Lung (tissue), 12 donors: ENCODE results near the gene PTPRT. TPM values are rescaled to one million over a fixed set of nuclear protein-coding genes. Genes with fewer than 3 reads are reported as not detected.

Experiments
- ATAC-seq: fragments of 200-7000 bp; cut with Tn5 transposase; one replicate; pipeline ENCODE4 v1.9.1; 2020; ENCODE audit warnings: moderate number of reproducible peaks; ENCODE audit not compliant: insufficient read depth, low FRiP score
- DNase-seq, 3 donors: peaks; one replicate each; pipeline ENCODE4 v3.0.0-alpha.2; 2013 to 2017
- H3K27ac ChIP-seq, 2 donors: one replicate each; pipeline ENCODE4 v1.5.1; 2013; ENCODE audit warnings: mild to moderate bottlenecking in 2 of 2, moderate library complexity in 2 of 2, control low read depth in 1 of 2, inconsistent platforms in 1 of 2, low read depth in 1 of 2, low read length in 1 of 2
- H3K27me3 ChIP-seq, 3 donors: one replicate each; pipeline ENCODE4 v1.5.1; 2013; ENCODE audit warnings: low read length in 2 of 3; ENCODE audit not compliant: control insufficient read depth in 3 of 3, insufficient read depth in 3 of 3
- H3K36me3 ChIP-seq, 4 donors: one replicate each; pipeline ENCODE4 v1.5.1; 2013; ENCODE audit warnings: low read length in 4 of 4, mild to moderate bottlenecking in 1 of 4, moderate library complexity in 1 of 4; ENCODE audit not compliant: control insufficient read depth in 4 of 4, insufficient read depth in 4 of 4
- H3K4me1 ChIP-seq, 5 donors: one replicate each; pipeline ENCODE4 v1.5.1; 2013; ENCODE audit warnings: low read length in 5 of 5, mild to moderate bottlenecking in 2 of 5, moderate library complexity in 1 of 5; ENCODE audit not compliant: control insufficient read depth in 5 of 5, insufficient read depth in 5 of 5
- H3K4me3 ChIP-seq: one replicate; pipeline ENCODE4 v1.5.1; 2013; ENCODE audit warnings: mild to moderate bottlenecking, control low read depth, moderate library complexity
- H3K9ac ChIP-seq, 2 donors: one replicate each; pipeline ENCODE4 v1.5.1; 2013; ENCODE audit warnings: low read length in 2 of 2, control low read depth in 1 of 2; ENCODE audit not compliant: insufficient read depth in 1 of 2
- H3K9me3 ChIP-seq, 4 donors: one replicate each; pipeline ENCODE4 v1.5.1; 2013; ENCODE audit warnings: low read length in 3 of 4, mild to moderate bottlenecking in 1 of 4, moderate library complexity in 1 of 4; ENCODE audit not compliant: control insufficient read depth in 4 of 4, insufficient read depth in 3 of 4
- CTCF ChIP-seq: IDR thresholded peaks from 2 replicates; pipeline ENCODE4 v1.5.1; 2012; ENCODE audit warnings: mild to moderate bottlenecking; ENCODE audit errors: control extremely low read depth, extremely low read depth
- WGBS, 2 donors: extraction: QIAGEN DNeasy Blood & Tissue Kit; methylation state at CpG; one replicate each; pipeline ENCODE4 v1.1.7; 2013; 5-methylcytosine and 5-hydroxymethylcytosine counted together
- polyA plus RNA-seq, 2 donors: library from polyadenylated mRNA; stranded (reverse); fragments of 200-250 nt; gene quantifications; one replicate each; pipeline ENCODE4 v1.2.1, GENCODE V29; 2013
- total RNA-seq, 2 donors: library from RNA; depleted of rRNA in 1 of 2; stranded (reverse); fragments of >200 nt in 1 of 2; gene quantifications; one replicate each; pipeline ENCODE4 v1.2.1, GENCODE V29; 2014 to 2021
- donor health status: control.
- donor health status: control.
- donor health status: Bipolar disorder and iron deficiency.
- donor health status: healthy.
- donor health status: DM: yes; HTN: yes; CAD: no.

PTPRT gene
- total and polyA plus RNA-seq, 4 donors, result 0.37 to 13.8 (median 6.1) TPM

GRCh38 chr20:42274986-42275385 lies 914.7 kb downstream of the PTPRT start:
- no peak overlapping the region for H3K27ac ChIP-seq
- no peaks in the 10 kb centered on the region for H3K4me1 ChIP-seq
- no peaks in the 10 kb centered on the region for H3K36me3 ChIP-seq
- H3K4me3 ChIP-seq, result no peak overlapping the region
- ATAC-seq (no peak), DNase-seq (no peak)
- 58 to 64% methylated on average over 2 of the region's 2 CpGs for WGBS, 2 donors
- no peak overlapping the region for H3K9ac ChIP-seq
- peaks cover 0 to 3% (median 0%) of the 10 kb centered on the region in 3 donors for H3K27me3 ChIP-seq
- no peak for TF ChIP-seq CTCF
- H3K9me3 ChIP-seq, result peaks cover 0 to 2% (median 0%) of the 10 kb centered on the region in 4 donors

- WGBS, 2 donors, result 91% methylated on average over 6 of the region's 6 CpGs
- no peak for DNase-seq
Observed at GRCh38 chr20:42272516-42272915, 917.2 kb downstream of the PTPRT start.

GRCh38 chr20:42270539-42270938 lies 919.2 kb downstream of the PTPRT start:
- no peak for TF ChIP-seq CTCF
- no peak for ATAC-seq
- Histone ChIP-seq H3K27ac (no peak overlapping the region), H3K4me3 (no peak overlapping the region), H3K36me3 (no peaks in the 10 kb centered on the region), H3K9me3 (peaks cover 0 to 2% (median 0%) of the 10 kb centered on the region in 4 donors), H3K9ac (no peak overlapping the region), H3K4me1 (no peaks in the 10 kb centered on the region), H3K27me3 (peaks cover 0 to 3% (median 0%) of the 10 kb centered on the region in 3 donors)
- DNase-seq, result no peak
- 48 to 49% methylated on average over 2 of the region's 2 CpGs for WGBS, 2 donors

More at GRCh38 chr20:42272516-42272915, 917.2 kb downstream of the PTPRT start:
- no peak for ATAC-seq
- Histone ChIP-seq H3K9ac (no peak overlapping the region), H3K36me3 (no peaks in the 10 kb centered on the region), H3K4me1 (no peaks in the 10 kb centered on the region), H3K27me3 (peaks cover 0 to 3% (median 0%) of the 10 kb centered on the region in 3 donors), H3K27ac (no peak overlapping the region), H3K4me3 (no peak overlapping the region), H3K9me3 (peaks cover 0 to 2% (median 0%) of the 10 kb centered on the region in 4 donors)
- TF ChIP-seq CTCF, result no peak

- TF ChIP-seq CTCF, result no peak
- DNase-seq, result no peak
- Histone ChIP-seq H3K36me3 (no peaks in the 10 kb centered on the region), H3K4me1 (no peaks in the 10 kb centered on the region), H3K27ac (no peak overlapping the region), H3K9me3 (no peaks in the 10 kb centered on the region), H3K27me3 (peaks cover 0 to 3% (median 0%) of the 10 kb centered on the region in 3 donors), H3K4me3 (no peak overlapping the region), H3K9ac (no peak overlapping the region)
- no peak for ATAC-seq
- 54 to 77% methylated on average over 4 of the region's 4 CpGs for WGBS, 2 donors
Observed at GRCh38 chr20:42267793-42268384, 921.8 kb downstream of the PTPRT start.
